AG04449 (cell line): ENCODE data around the gene KCTD1.

ENCODE experiments used
- CTCF ChIA-PET: fragments of 350-600 bp; formaldehyde crosslinking; extraction: SDS; loops from one replicate; lab custom pipeline; 2021; ENCODE audit warnings: antibody characterized with exemption; lab: Yijun Ruan, JAX
- POLR2A ChIA-PET: fragments of 400-600, 350-600 bp; formaldehyde crosslinking; extraction: SDS; loops from one replicate; lab custom pipeline; 2020; ENCODE audit warnings: antibody characterized with exemption, inconsistent platforms; lab: Yijun Ruan, JAX
- DNase-seq: peaks from one replicate; pipeline ENCODE4 v3.0.0-alpha.2; 2010; ENCODE audit warnings: low read depth, low spot score
- H3K4me3 ChIP-seq: 2 replicates; pipeline ENCODE4 v1.5.1; 2011; ENCODE audit warnings: low read depth, mild to moderate bottlenecking, control low read depth, low read length
- TF ChIP-seq, protein P1 (sequence below): IDR thresholded peaks from one replicate; pipeline ENCODE4 v1.5.1; 2011; ENCODE audit warnings: mild to moderate bottlenecking, moderate library complexity, low read length, control low read depth, inconsistent platforms; ENCODE audit not compliant: insufficient read depth; ENCODE audit errors: missing control alignments

Gene KCTD1

DNA sequence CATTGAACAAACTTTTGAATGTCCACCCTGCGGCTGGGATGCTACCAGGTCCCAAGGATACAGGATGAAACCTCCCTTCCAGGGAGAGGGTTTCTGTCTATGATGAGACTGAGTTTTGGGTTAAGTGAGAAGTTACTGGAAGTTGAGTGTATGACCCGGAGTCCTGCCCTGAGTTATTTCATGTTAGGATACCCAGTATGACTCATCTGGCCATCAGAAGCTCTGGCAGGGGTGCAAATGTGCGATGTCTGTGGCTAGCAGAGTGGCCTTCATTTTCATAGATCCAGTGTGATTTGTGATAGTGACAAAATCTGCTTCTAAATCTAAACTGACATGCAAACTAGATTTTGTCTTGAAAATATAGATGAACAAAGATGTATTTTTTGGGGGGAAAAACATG lies 55.3 kb downstream of the KCTD1 start:
- TF ChIP-seq, protein P1, sequence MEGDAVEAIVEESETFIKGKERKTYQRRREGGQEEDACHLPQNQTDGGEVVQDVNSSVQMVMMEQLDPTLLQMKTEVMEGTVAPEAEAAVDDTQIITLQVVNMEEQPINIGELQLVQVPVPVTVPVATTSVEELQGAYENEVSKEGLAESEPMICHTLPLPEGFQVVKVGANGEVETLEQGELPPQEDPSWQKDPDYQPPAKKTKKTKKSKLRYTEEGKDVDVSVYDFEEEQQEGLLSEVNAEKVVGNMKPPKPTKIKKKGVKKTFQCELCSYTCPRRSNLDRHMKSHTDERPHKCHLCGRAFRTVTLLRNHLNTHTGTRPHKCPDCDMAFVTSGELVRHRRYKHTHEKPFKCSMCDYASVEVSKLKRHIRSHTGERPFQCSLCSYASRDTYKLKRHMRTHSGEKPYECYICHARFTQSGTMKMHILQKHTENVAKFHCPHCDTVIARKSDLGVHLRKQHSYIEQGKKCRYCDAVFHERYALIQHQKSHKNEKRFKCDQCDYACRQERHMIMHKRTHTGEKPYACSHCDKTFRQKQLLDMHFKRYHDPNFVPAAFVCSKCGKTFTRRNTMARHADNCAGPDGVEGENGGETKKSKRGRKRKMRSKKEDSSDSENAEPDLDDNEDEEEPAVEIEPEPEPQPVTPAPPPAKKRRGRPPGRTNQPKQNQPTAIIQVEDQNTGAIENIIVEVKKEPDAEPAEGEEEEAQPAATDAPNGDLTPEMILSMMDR: no peak
- no peak for DNase-seq
- POLR2A ChIA-PET: no interaction called here
- CTCF ChIA-PET: no interaction called here
- no peak overlapping the region for H3K4me3 ChIP-seq

DNA sequence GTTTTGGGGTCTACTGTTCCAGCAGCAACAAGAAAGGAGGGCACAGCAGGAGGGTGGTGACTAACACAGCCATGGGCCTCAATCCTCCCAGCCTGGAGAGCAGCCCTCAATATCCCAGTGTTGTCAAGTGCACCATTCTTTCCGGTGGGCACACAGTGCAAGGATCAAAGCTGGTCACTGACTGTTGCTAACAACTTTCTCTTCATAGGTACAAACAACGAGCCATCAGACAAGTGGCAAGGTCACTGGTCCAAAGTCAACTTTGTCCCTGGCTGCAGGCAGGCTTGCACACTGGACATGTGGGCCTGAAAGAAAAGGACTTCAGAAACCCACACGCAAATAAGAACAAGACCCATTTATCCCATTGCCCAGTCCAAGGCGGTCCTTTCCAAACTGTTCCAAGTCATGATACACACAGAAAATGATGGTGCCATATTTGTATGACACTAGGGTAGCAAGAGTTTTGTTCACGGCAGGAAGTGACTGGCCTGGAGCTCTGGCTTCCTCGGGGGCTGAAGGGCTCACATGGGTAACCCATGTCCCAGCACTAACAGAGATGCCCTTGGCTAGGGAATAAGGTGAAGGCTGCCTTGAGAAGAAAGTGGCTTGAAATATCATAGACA lies 57.0 kb downstream of the KCTD1 start:
- DNase-seq: no peak
- no peak overlapping the region for H3K4me3 ChIP-seq
- TF ChIP-seq, protein P1: no peak
- ChIA-PET POLR2A (no interaction called here), CTCF (no interaction called here)

DNA sequence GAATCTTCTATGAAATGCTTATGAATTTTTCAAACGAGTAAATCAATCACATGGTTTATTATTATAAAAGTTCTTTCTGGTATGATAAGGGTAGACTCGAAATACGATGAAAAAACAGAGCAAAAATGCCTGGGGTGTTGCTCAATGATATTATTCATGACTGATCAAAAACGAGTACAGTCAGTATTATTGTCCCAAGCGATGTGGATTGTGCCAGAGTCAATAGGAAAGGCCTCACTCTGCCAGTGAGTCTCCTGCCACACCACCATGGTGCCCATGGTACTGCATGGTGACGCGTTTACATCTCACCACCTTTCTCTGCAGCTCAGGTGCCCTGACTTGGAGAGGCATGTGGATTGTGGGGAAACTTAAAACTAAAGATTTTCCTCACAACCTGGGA lies 58.5 kb downstream of the KCTD1 start:
- ChIA-PET POLR2A (no interaction called here), CTCF (no interaction called here)
- TF ChIP-seq, protein P1: no peak
- DNase-seq: no peak
- no peak overlapping the region for H3K4me3 ChIP-seq

DNA sequence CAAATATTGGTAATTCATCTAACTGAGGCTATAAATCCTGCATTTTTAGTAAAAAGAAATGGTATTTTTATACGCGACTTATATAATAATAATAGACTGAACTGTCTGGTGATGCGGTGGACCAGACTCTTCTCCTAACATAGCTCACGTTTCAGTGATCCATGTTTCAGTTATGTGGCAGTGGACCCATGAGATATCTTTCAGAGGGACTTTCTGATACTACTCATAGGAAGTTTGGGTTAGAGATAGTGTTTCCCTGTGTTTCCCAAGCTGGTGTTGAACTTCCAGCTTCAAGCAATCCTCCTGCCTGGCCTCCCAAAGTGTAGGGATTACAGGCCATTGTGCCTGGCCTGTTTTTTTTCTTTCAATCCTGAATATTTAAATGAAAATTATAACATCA lies 59.2 kb downstream of the KCTD1 start:
- no peak for DNase-seq
- POLR2A ChIA-PET: no interaction called here
- TF ChIP-seq, protein P1: no peak
- CTCF ChIA-PET: no interaction called here
- no peak overlapping the region for H3K4me3 ChIP-seq

DNA sequence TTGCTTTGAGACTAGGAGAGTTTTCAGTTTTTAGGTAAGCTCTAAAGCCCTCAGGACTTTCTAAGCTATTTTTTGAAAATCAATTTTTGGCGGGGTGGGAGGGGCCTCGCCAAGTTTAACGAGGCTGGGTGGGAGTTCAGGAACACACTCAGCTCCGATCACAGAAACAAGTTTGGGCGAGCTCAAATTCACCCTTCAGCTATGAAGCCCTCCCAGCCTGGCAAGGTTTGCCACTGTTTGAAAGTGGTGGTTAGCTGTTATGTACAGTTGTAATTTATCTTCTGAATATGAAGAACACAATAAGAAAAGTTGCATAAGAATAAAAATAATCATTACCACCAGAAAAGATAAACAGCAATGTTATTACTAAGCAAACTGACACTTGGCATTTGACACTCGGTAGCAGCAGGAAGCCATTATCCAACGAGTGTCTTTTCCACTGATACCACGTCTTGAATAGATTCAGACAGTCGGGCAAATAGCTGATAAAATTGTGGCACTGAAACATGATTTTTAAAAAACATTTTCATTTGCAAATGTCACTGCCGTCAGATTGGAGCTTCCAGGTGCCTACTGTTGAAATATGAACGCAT lies 59.8 kb downstream of the KCTD1 start:
- no peak for DNase-seq
- no peak overlapping the region for H3K4me3 ChIP-seq
- POLR2A ChIA-PET: no interaction called here
- CTCF ChIA-PET: no interaction called here
- TF ChIP-seq, protein P1: no peak

DNA sequence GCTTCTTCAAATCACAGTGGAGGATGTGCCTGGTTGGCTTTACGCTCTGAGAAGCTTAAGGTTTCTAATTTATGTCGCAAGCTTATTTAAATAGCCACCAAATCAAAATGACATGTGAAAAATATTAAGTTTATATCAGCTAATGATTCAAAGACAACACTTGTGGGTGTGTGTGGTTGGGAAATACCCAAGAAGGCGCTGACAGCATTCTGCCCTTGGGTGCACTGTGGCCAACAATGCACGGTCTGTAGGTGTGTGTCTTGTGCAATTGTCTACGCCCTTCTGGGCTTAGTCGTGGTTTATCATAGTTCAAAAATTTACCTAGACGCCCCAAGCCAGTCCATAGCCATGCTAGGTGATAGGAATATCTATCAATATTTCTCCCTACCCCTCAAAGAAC lies 60.9 kb downstream of the KCTD1 start:
- DNase-seq: no peak
- TF ChIP-seq, protein P1: no peak
- H3K4me3 ChIP-seq: no peak overlapping the region
- ChIA-PET CTCF (no interaction called here), POLR2A (no interaction called here)
